Esophagus muscularis mucosa (tissue), 4 donors: ENCODE results near the gene ZBTB39. TPM values are rescaled to one million over a fixed set of nuclear protein-coding genes. Genes with fewer than 3 reads are reported as not detected.

Experiments used
- DNase-seq: peaks from one replicate; pipeline ENCODE4 v3.0.0-alpha.2; 2017; ENCODE audit errors: extremely low spot score
- H3K27ac ChIP-seq, 4 donors: fragments of 200-600 bp; sonication (generic); replicated peaks in 1 of 4; 1 replicate in 3 of 4; 2 replicates in 1 of 4; pipeline ENCODE4 v1.5.1; 2016 to 2019; ENCODE audit warnings: mild to moderate bottlenecking in 1 of 4
- H3K27me3 ChIP-seq, 4 donors: fragments of 200-600 bp; sonication (generic); one replicate each; pipeline versions ENCODE4 v1.5.1 to v1.6.0; 2016 to 2019
- H3K36me3 ChIP-seq, 4 donors: fragments of 200-600 bp; sonication (generic); one replicate each; pipeline ENCODE4 v1.5.1; 2016 to 2019
- H3K4me1 ChIP-seq, 4 donors: fragments of 200-600 bp; sonication (generic); one replicate each; pipeline ENCODE4 v1.5.1; 2016 to 2019
- H3K4me3 ChIP-seq, 4 donors: fragments of 200-600 bp; sonication (generic); 1 replicate in 2 of 4; 2 replicates in 2 of 4; pipeline ENCODE4 v1.5.1; 2016 to 2019; ENCODE audit warnings: mild to moderate bottlenecking in 4 of 4, moderate library complexity in 1 of 4
- H3K9me3 ChIP-seq, 4 donors: fragments of 200-600 bp; sonication (generic); 1 replicate in 3 of 4; 2 replicates in 1 of 4; pipeline ENCODE4 v1.5.1; 2016 to 2019
- CTCF ChIP-seq, 3 experiments: fragments of 200-600 bp in 2 of 3; fragments of 450-650 bp in 1 of 3; sonication (generic) in 2 of 3; IDR thresholded peaks; one replicate each; pipeline ENCODE4 v1.5.1; 2017 to 2019; ENCODE audit warnings: antibody characterized with exemption in 3 of 3, mild to moderate bottlenecking in 2 of 3, moderate library complexity in 1 of 3
- EP300 ChIP-seq: sonication (generic); formaldehyde crosslinking; IDR thresholded peaks from one replicate; pipeline ENCODE4 v1.6.1; 2017; ENCODE audit warnings: antibody characterized with exemption
- POLR2A ChIP-seq: fragments of 450-650 bp; IDR thresholded peaks from one replicate; pipeline ENCODE4 v1.6.1; 2017; ENCODE audit warnings: antibody characterized with exemption, moderate library complexity, mild to moderate bottlenecking, low read depth
- POLR2AphosphoS5 ChIP-seq, 2 donors: sonication (generic); formaldehyde crosslinking; IDR thresholded peaks; one replicate each; pipeline ENCODE4 v1.6.1; 2017; ENCODE audit warnings: antibody characterized with exemption in 2 of 2
- WGBS: methylation state at CpG from one replicate; pipeline ENCODE4 v1.1.5; 2018; 5-methylcytosine and 5-hydroxymethylcytosine counted together
- intact Hi-C: fragments of 100-400 bp; cut with DNase I; formaldehyde crosslinking; loops from one replicate; pipeline ENCODE4 v1.15.1; 2023
- total RNA-seq, 4 donors: library from RNA; depleted of rRNA; stranded (reverse); fragments of >200 nt; gene quantifications; one replicate each; pipeline versions ENCODE4 v1.1.0 to v1.2.1, GENCODE V29; 2016

ZBTB39 gene
- total RNA-seq, 4 donors from 2014 or later = 5.0 to 9.1 (median 7.1) TPM

- no peak for DNase-seq
- Histone ChIP-seq H3K9me3 (no peaks in the 10 kb centered on the region), H3K36me3 (no peaks in the 10 kb centered on the region), H3K27ac (no peak overlapping the region), H3K4me3 (no peak overlapping the region), H3K4me1 (no peaks in the 10 kb centered on the region), H3K27me3 (no peaks in the 10 kb centered on the region)
- intact Hi-C loops = no loop called here
- no peak for TF ChIP-seq CTCF (IDR thresholded peaks at IDR 0.05)
- TF ChIP-seq POLR2A = no peak
- TF ChIP-seq POLR2AphosphoS5 (IDR thresholded peaks at IDR 0.05) = no peak
- TF ChIP-seq EP300 = no peak
- WGBS = 94% methylated on average over 3 of the region's 3 CpGs
Measured at GRCh38 chr12:57033431-57033830, 27.1 kb upstream of the ZBTB39 start.

GRCh38 chr12:57031789-57032188 is 25.4 kb upstream of the ZBTB39 start:
- no peaks in the 10 kb centered on the region for H3K36me3 ChIP-seq
- no peaks in the 10 kb centered on the region for H3K27me3 ChIP-seq
- peaks cover 0 to 6% (median 0%) of the 10 kb centered on the region in 4 donors for H3K4me1 ChIP-seq
- no peak for DNase-seq
- no peak overlapping the region for H3K4me3 ChIP-seq
- intact Hi-C loops = no loop called here
- no peak for TF ChIP-seq POLR2A
- no peak for TF ChIP-seq EP300
- TF ChIP-seq POLR2AphosphoS5 (IDR thresholded peaks at IDR 0.05) = no peak
- TF ChIP-seq CTCF (IDR thresholded peaks at IDR 0.05) = no peak
- 89% methylated on average over 7 of the region's 7 CpGs for WGBS
- H3K9me3 ChIP-seq = no peaks in the 10 kb centered on the region
- no peak overlapping the region for H3K27ac ChIP-seq

- H3K4me3 ChIP-seq = no peak overlapping the region
- TF ChIP-seq POLR2AphosphoS5 (IDR thresholded peaks at IDR 0.05) (no peak), EP300 (no peak), POLR2A (no peak), CTCF (IDR thresholded peaks at IDR 0.05) (no peak)
- H3K27me3 ChIP-seq = no peaks in the 10 kb centered on the region
- intact Hi-C loops = no loop called here
- no peak overlapping the region for H3K27ac ChIP-seq
- no peak for DNase-seq
- no peaks in the 10 kb centered on the region for H3K36me3 ChIP-seq
- H3K9me3 ChIP-seq = no peaks in the 10 kb centered on the region
- peaks cover 0 to 6% (median 0%) of the 10 kb centered on the region in 4 donors for H3K4me1 ChIP-seq
- WGBS = 39% methylated on average over 2 of the region's 2 CpGs
Measured at GRCh38 chr12:57031138-57031725, 24.9 kb upstream of the ZBTB39 start.

- WGBS = 100% methylated on average over 3 of the region's 7 CpGs
Measured at GRCh38 chr12:57029457-57029856, 23.1 kb upstream of the ZBTB39 start.

More at GRCh38 chr12:57029457-57029856, 23.1 kb upstream of the ZBTB39 start:
- intact Hi-C loops = no loop called here
- peaks cover 0 to 6% (median 0%) of the 10 kb centered on the region in 4 donors for H3K4me1 ChIP-seq
- no peaks in the 10 kb centered on the region for H3K9me3 ChIP-seq
- no peaks in the 10 kb centered on the region for H3K27me3 ChIP-seq
- no peak overlapping the region for H3K27ac ChIP-seq
- TF ChIP-seq EP300 (no peak), POLR2AphosphoS5 (IDR thresholded peaks at IDR 0.05) (no peak), CTCF (IDR thresholded peaks at IDR 0.05) (no peak), POLR2A (no peak)
- no peaks in the 10 kb centered on the region for H3K36me3 ChIP-seq
- DNase-seq = no peak
- H3K4me3 ChIP-seq = no peak overlapping the region
